DOHH2 (cell line): ENCODE measurements around the gene HDAC4.

Experiments used
- H3F3A ChIP-seq: fragments of 200-600 bp; sonication (generic), shearing (Covaris generic); 2 replicates; pipeline ENCODE4 v1.6.0; 2016; ENCODE audit warnings: antibody characterized with exemption, mild to moderate bottlenecking; ENCODE audit not compliant: control insufficient read depth, insufficient read depth
- H3K27ac ChIP-seq: fragments of 200-600 bp; sonication (generic); 2 replicates; pipeline ENCODE4 v1.5.1; 2014; ENCODE audit warnings: low read depth, mild to moderate bottlenecking, low read length, moderate library complexity
- H3K27me3 ChIP-seq: fragments of 200-600 bp; sonication (generic); 2 replicates; pipeline ENCODE4 v1.6.1; 2014; ENCODE audit warnings: mild to moderate bottlenecking, low read length, mixed read lengths; ENCODE audit not compliant: control insufficient read depth
- H3K36me3 ChIP-seq: fragments of 200-600 bp; sonication (generic); 2 replicates; pipeline ENCODE4 v1.6.1; 2014; ENCODE audit warnings: mild to moderate bottlenecking, low read length, moderate library complexity, mixed read lengths; ENCODE audit not compliant: control insufficient read depth
- H3K4me1 ChIP-seq: fragments of 200-600 bp; sonication (generic); 2 replicates; pipeline ENCODE4 v1.6.1; 2014; ENCODE audit warnings: mild to moderate bottlenecking, low read length, mixed read lengths; ENCODE audit not compliant: control insufficient read depth
- H3K4me2 ChIP-seq: fragments of 200-600 bp; sonication (generic); 2 replicates; pipeline ENCODE4 v1.6.0; 2014; ENCODE audit warnings: mild to moderate bottlenecking, low read length, moderate library complexity
- H3K4me3 ChIP-seq: fragments of 200-600 bp; sonication (generic); 2 replicates; pipeline ENCODE4 v1.5.1; 2014; ENCODE audit warnings: mild to moderate bottlenecking, low read length, mixed read lengths
- H3K79me2 ChIP-seq: fragments of 200-600 bp; sonication (generic); 2 replicates; pipeline ENCODE4 v1.6.1; 2014; ENCODE audit warnings: mild to moderate bottlenecking, low read length, mixed read lengths; ENCODE audit not compliant: control insufficient read depth
- H3K9me2 ChIP-seq: fragments of 200-600 bp; sonication (generic); replicated peaks from 2 replicates; pipeline ENCODE4 v1.6.1; 2014; ENCODE audit warnings: mild to moderate bottlenecking, low read length, mixed read lengths; ENCODE audit not compliant: control insufficient read depth
- H3K9me3 ChIP-seq: fragments of 200-600 bp; sonication (generic); 2 replicates; pipeline ENCODE4 v1.6.1; 2014; ENCODE audit warnings: antibody characterized with exemption, low read length, mixed read lengths; ENCODE audit not compliant: control insufficient read depth, insufficient read depth
- H4K20me1 ChIP-seq: fragments of 200-600 bp; sonication (generic); 2 replicates; pipeline ENCODE4 v1.6.0; 2014; ENCODE audit warnings: low read depth, mild to moderate bottlenecking, antibody characterized with exemption, low read length, moderate library complexity; ENCODE audit not compliant: control insufficient read depth, insufficient read depth
- CTCF ChIP-seq: fragments of 200-600 bp; sonication (generic); IDR thresholded peaks from one replicate; pipeline ENCODE4 v1.5.1; 2014; ENCODE audit warnings: antibody characterized with exemption, mild to moderate bottlenecking, low read depth, low read length; ENCODE audit not compliant: poor library complexity, severe bottlenecking
- EZH2phosphoT487 ChIP-seq: fragments of 200-600 bp; sonication (generic); IDR thresholded peaks from 2 replicates; pipeline ENCODE4 v1.6.1; 2017; ENCODE audit warnings: borderline replicate concordance, mild to moderate bottlenecking, antibody characterized with exemption, low read length, moderate library complexity, mixed read lengths

The HDAC4 gene

DNA sequence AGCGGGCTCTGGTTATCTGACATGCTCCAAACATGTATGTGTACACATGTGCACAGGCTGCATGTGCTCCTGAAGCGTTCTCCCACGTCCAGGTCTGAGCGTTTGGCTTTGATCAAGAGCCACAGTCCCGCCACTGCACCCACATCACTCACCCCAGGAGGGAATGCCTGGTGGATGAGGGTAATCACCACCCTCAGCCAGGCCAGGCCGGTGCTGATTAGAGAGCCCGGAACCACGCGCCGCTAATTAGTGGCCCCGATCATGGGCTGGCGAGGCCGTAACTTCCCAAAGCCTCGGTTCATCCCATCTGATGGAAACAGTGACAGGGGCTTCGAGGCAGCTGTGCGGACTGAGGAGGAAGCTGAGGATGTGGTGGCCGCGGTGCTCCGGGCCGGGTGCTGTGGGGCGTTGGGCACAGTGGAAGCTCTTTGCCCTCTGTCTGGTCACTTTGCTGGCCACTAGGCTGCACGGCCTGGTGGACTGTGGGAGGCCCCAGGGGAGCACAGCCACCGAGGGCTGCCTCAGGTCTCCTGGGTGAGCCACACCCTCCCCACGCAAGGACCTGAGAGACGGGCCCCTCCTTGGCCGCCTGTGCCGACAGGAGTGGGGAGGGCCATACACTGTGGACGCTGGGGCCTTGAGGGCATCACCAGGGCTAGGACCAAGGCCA lies 333.5 kb downstream of the HDAC4 start:
- Histone ChIP-seq H3K9me3 (no peaks in the 10 kb centered on the region), H3K4me2 (no peak overlapping the region), H3K79me2 (no peaks in the 10 kb centered on the region), H3K27me3 (no peaks in the 10 kb centered on the region), H3K4me1 (no peaks in the 10 kb centered on the region), H3K36me3 (no peaks in the 10 kb centered on the region), H3K4me3 (no peak overlapping the region), H3K27ac (no peak overlapping the region), H3K9me2 (no peaks in the 10 kb centered on the region), H4K20me1 (no peaks in the 10 kb centered on the region), H3F3A (no peaks in the 10 kb centered on the region)
- TF ChIP-seq CTCF (no peak), EZH2phosphoT487 (no peak)

DNA sequence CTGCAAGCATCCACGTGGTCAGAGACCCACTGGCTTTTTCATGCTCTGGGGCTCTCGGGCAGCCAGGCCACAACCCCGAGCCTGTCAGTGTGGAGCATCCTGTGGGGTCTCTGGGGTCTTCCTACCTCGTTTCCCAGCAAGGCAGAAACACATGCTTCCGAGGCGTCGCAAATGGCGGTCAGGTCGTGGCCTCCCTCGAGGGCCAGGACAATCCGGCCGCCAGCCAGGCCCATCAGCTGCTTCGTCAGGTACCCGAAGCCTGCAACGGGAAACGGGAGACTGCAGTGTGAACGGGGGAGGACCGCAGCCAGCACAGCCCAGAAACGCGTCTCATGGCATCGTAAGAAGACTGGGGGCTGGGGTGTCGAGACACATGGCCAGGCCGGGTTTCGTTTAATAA lies 334.2 kb downstream of the HDAC4 start:
- Histone ChIP-seq H4K20me1 (no peaks in the 10 kb centered on the region), H3K4me1 (no peaks in the 10 kb centered on the region), H3K36me3 (no peaks in the 10 kb centered on the region), H3K9me3 (no peaks in the 10 kb centered on the region), H3K4me2 (no peak overlapping the region), H3K27me3 (no peaks in the 10 kb centered on the region), H3F3A (no peaks in the 10 kb centered on the region), H3K9me2 (no peaks in the 10 kb centered on the region), H3K79me2 (no peaks in the 10 kb centered on the region), H3K4me3 (no peak overlapping the region), H3K27ac (no peak overlapping the region)
- TF ChIP-seq EZH2phosphoT487 (no peak), CTCF (no peak)

- Histone ChIP-seq H3K27me3 (no peaks in the 10 kb centered on the region), H4K20me1 (no peaks in the 10 kb centered on the region), H3K4me3 (no peak overlapping the region), H3K27ac (no peak overlapping the region), H3K4me1 (no peaks in the 10 kb centered on the region), H3F3A (no peaks in the 10 kb centered on the region), H3K9me2 (no peaks in the 10 kb centered on the region), H3K79me2 (no peaks in the 10 kb centered on the region), H3K9me3 (no peaks in the 10 kb centered on the region), H3K36me3 (no peaks in the 10 kb centered on the region), H3K4me2 (no peak overlapping the region)
- no peak for TF ChIP-seq EZH2phosphoT487
- no peak for TF ChIP-seq CTCF
These were observed 334.9 kb downstream of the HDAC4 start for GRCh38 chr2:239065962-239066361.
